MM.1S (cell line): ENCODE measurements around the gene BCCIP.

Source experiments
- DNase-seq: peaks from one replicate; pipeline ENCODE4 v3.0.0-alpha.2; 2015
- H2AFZ ChIP-seq: fragments of 300-600 bp; sonication (generic); 2 replicates; pipeline ENCODE4 v1.6.0; 2016; ENCODE audit warnings: antibody characterized with exemption, low read length
- H3F3A ChIP-seq: fragments of 300-600 bp; sonication (generic); 2 replicates; pipeline ENCODE4 v1.6.1; 2016; ENCODE audit warnings: mild to moderate bottlenecking, antibody characterized with exemption, low read length, moderate library complexity, mixed read lengths; ENCODE audit not compliant: insufficient read depth
- H3K27ac ChIP-seq: fragments of 300-600 bp; sonication (generic); 2 replicates; pipeline ENCODE4 v1.5.1; 2016; ENCODE audit warnings: mild to moderate bottlenecking, low read length
- H3K27me3 ChIP-seq: fragments of 300-600 bp; sonication (generic); replicated peaks from 2 replicates; pipeline ENCODE4 v1.6.0; 2016; ENCODE audit warnings: low read length; ENCODE audit not compliant: insufficient read depth
- H3K36me3 ChIP-seq: fragments of 300-600 bp; sonication (generic); replicated peaks from 2 replicates; pipeline ENCODE4 v1.6.1; 2016; ENCODE audit warnings: mild to moderate bottlenecking, low read length, mixed read lengths; ENCODE audit not compliant: insufficient read depth
- H3K4me1 ChIP-seq: fragments of 300-600 bp; sonication (generic); 2 replicates; pipeline ENCODE4 v1.6.1; 2016; ENCODE audit warnings: low read length, mixed read lengths
- H3K4me2 ChIP-seq: fragments of 300-600 bp; sonication (generic); 2 replicates; pipeline ENCODE4 v1.6.0; 2016; ENCODE audit warnings: low read depth, low read length
- H3K4me3 ChIP-seq: fragments of 300-600 bp; sonication (generic); 2 replicates; pipeline ENCODE4 v1.5.1; 2016; ENCODE audit warnings: low read length, mixed read lengths
- H3K79me2 ChIP-seq: fragments of 300-600 bp; sonication (generic); 2 replicates; pipeline ENCODE4 v1.6.1; 2016; ENCODE audit warnings: mixed run types, low read length, mixed read lengths
- H3K9ac ChIP-seq: fragments of 300-600 bp; sonication (generic); 2 replicates; pipeline ENCODE4 v1.6.1; 2016; ENCODE audit warnings: low read length, mixed read lengths
- H3K9me2 ChIP-seq: fragments of 300-600 bp; sonication (generic); replicated peaks from 2 replicates; pipeline ENCODE4 v1.6.1; 2016; ENCODE audit warnings: mild to moderate bottlenecking, low read length, mixed read lengths; ENCODE audit not compliant: insufficient read depth
- H3K9me3 ChIP-seq: fragments of 300-600 bp; sonication (generic); replicated peaks from 2 replicates; pipeline ENCODE4 v1.6.1; 2016; ENCODE audit warnings: mild to moderate bottlenecking, low read length, mixed read lengths; ENCODE audit not compliant: insufficient read depth
- H4K20me1 ChIP-seq: fragments of 300-600 bp; sonication (generic); 2 replicates; pipeline ENCODE4 v1.6.1; 2016; ENCODE audit warnings: mild to moderate bottlenecking, low read length, moderate library complexity, mixed read lengths; ENCODE audit not compliant: insufficient read depth
- CTCF ChIP-seq: fragments of 300-600 bp; sonication (generic); IDR thresholded peaks from 2 replicates; pipeline ENCODE4 v1.5.1; 2016; ENCODE audit warnings: antibody characterized with exemption, low read length, mixed read lengths
- EZH2 ChIP-seq: fragments of 300-600 bp; sonication (generic); optimal IDR thresholded peaks from 2 replicates; pipeline ENCODE3; 2017; ENCODE audit warnings: low read depth, mild to moderate bottlenecking, antibody characterized with exemption, low read length, mixed read lengths
- EZH2phosphoT487 ChIP-seq: fragments of 300-600 bp; sonication (generic); IDR thresholded peaks from 2 replicates; pipeline ENCODE4 v1.6.1; 2018; ENCODE audit warnings: antibody characterized with exemption, low read length

Gene BCCIP

GRCh38 chr10:125823663-125824251 is 411 bp downstream of the BCCIP start:
- Histone ChIP-seq H3K4me3 (peak overlapping the region; percentile 91), H3K9ac (peak overlapping the region; percentile 88), H3K36me3 (peaks cover 9% of the 10 kb centered on the region), H3F3A (peaks cover 12% of the 10 kb centered on the region; the same call in 1 of the 2 replicates), H3K27ac (peak overlapping the region; percentile 79; the same call in 1 of the 2 replicates), H3K79me2 (peaks cover 71% of the 10 kb centered on the region), H2AFZ (peak overlapping the region; percentile 70), H3K4me2 (peak overlapping the region; percentile 62), H3K4me1 (peaks cover 42% of the 10 kb centered on the region), H3K27me3 (no peaks in the 10 kb centered on the region), H3K9me2 (no peaks in the 10 kb centered on the region), H3K9me3 (no peaks in the 10 kb centered on the region), H4K20me1 (no peaks in the 10 kb centered on the region; the same call in 1 of the 2 replicates)
- TF ChIP-seq EZH2 (no peak), CTCF (no peak), EZH2phosphoT487 (no peak)
- no peak for DNase-seq

- Histone ChIP-seq H3K9ac (peak overlapping the region; percentile 88; the same call in 1 of the 2 replicates), H3K36me3 (peaks cover 15% of the 10 kb centered on the region), H3K4me3 (peak overlapping the region; percentile 91), H4K20me1 (no peaks in the 10 kb centered on the region; the same call in 1 of the 2 replicates), H3K4me2 (peak overlapping the region; percentile 62), H3K27ac (no peak overlapping the region), H3K9me3 (no peaks in the 10 kb centered on the region), H3K27me3 (no peaks in the 10 kb centered on the region), H3K79me2 (peaks cover 74% of the 10 kb centered on the region), H2AFZ (no peak overlapping the region), H3K4me1 (peaks cover 51% of the 10 kb centered on the region), H3K9me2 (no peaks in the 10 kb centered on the region), H3F3A (peaks cover 12% of the 10 kb centered on the region; the same call in 1 of the 2 replicates)
- TF ChIP-seq EZH2: no peak
- no peak for TF ChIP-seq CTCF
- no peak for TF ChIP-seq EZH2phosphoT487
- no peak for DNase-seq
These were observed 1.4 kb downstream of the BCCIP start for GRCh38 chr10:125824736-125825135.

- Histone ChIP-seq H3K9me3 (no peaks in the 10 kb centered on the region), H2AFZ (no peak overlapping the region), H3K4me2 (no peak overlapping the region), H3K36me3 (peaks cover 15% of the 10 kb centered on the region), H3K27me3 (no peaks in the 10 kb centered on the region), H3K79me2 (peaks cover 76% of the 10 kb centered on the region), H3K9ac (no peak overlapping the region), H3K4me1 (peaks cover 38% of the 10 kb centered on the region), H4K20me1 (no peaks in the 10 kb centered on the region; the same call in 1 of the 2 replicates), H3F3A (0 out of 2 replicates have a peak, but pooled peaks cover under 1% of the 10 kb centered on the region), H3K4me3 (no peak overlapping the region), H3K27ac (no peak overlapping the region), H3K9me2 (no peaks in the 10 kb centered on the region)
- no peak for DNase-seq
- no peak for TF ChIP-seq EZH2phosphoT487
- no peak for TF ChIP-seq CTCF
- no peak for TF ChIP-seq EZH2
These were observed 3.8 kb downstream of the BCCIP start for GRCh38 chr10:125827133-125827532.
